K562 (cell line): ENCODE data around the gene DCTN5. TPM values are rescaled to one million over a fixed set of nuclear protein-coding genes. Genes with fewer than 3 reads are reported as not detected.

Experiments
- ARNT ChIP-seq, 2 experiments: fragments of 450-650 bp; IDR thresholded peaks; 2 replicates each; pipeline ENCODE4 v1.6.1; 2016; ENCODE audit warnings: mild to moderate bottlenecking in 1 of 2
- CLOCK ChIP-seq: fragments of 250-450 bp; sonication (Bioruptor Pico); IDR thresholded peaks from 2 replicates; pipeline ENCODE4 v1.4.0; 2020; ENCODE audit warnings: mild to moderate bottlenecking, moderate library complexity, borderline replicate concordance
- DMBX1 ChIP-seq: fragments of 250-450 bp; sonication (Bioruptor Pico); IDR thresholded peaks from 2 replicates; pipeline ENCODE4 v1.8.0; 2022; ENCODE audit warnings: inconsistent platforms, mild to moderate bottlenecking, moderate library complexity, borderline replicate concordance
- E2F1 ChIP-seq: sonication (generic); formaldehyde crosslinking; IDR thresholded peaks from 2 replicates; pipeline ENCODE4 v1.8.1; 2023; ENCODE audit warnings: mild to moderate bottlenecking, missing genetic modification reagents, moderate library complexity
- ESRRB ChIP-seq: fragments of 250-450 bp; sonication (Bioruptor Pico); IDR thresholded peaks from 2 replicates; pipeline ENCODE4 v1.5.0; 2020; ENCODE audit warnings: mild to moderate bottlenecking, moderate library complexity, borderline replicate concordance
- ETV5 ChIP-seq: sonication (generic); formaldehyde crosslinking; IDR thresholded peaks from 2 replicates; pipeline ENCODE4 v1.4.0; 2020; ENCODE audit warnings: low read depth, mild to moderate bottlenecking, missing genetic modification reagents
- HDGF ChIP-seq: fragments of 450-650 bp; IDR thresholded peaks from 2 replicates; pipeline ENCODE4 v1.6.1; 2016
- HOXB6 ChIP-seq: fragments of 250-450 bp; sonication (Bioruptor Pico); IDR thresholded peaks from 2 replicates; pipeline ENCODE4 v1.5.1; 2022; ENCODE audit warnings: mild to moderate bottlenecking, borderline replicate concordance
- KLF16 ChIP-seq: IDR thresholded peaks from 2 replicates; pipeline ENCODE4 v1.6.1; 2016; ENCODE audit warnings: antibody characterized with exemption
- MYBL2 ChIP-seq, 2 experiments: fragments of 450-650 bp in 1 of 2; sonication (generic) in 1 of 2; formaldehyde crosslinking in 1 of 2; IDR thresholded peaks; 2 replicates each; pipeline versions ENCODE4 v1.6.1 to v1.8.1; 2017 to 2022; ENCODE audit warnings: borderline replicate concordance in 1 of 2, inconsistent platforms in 1 of 2, low read depth in 1 of 2, mild to moderate bottlenecking in 1 of 2, missing genetic modification reagents in 1 of 2, moderate library complexity in 1 of 2
- NFIX ChIP-seq: fragments of 250-450 bp; sonication (Bioruptor Pico); IDR thresholded peaks from 2 replicates; pipeline ENCODE4 v1.4.0; 2020; ENCODE audit warnings: low read depth, mild to moderate bottlenecking, moderate library complexity
- NFXL1 ChIP-seq: fragments of 450-650 bp; formaldehyde crosslinking; IDR thresholded peaks from 2 replicates; pipeline ENCODE4 v1.4.0; 2021; ENCODE audit warnings: mild to moderate bottlenecking
- PKNOX1 ChIP-seq: fragments of 450-650 bp; IDR thresholded peaks from 2 replicates; pipeline ENCODE4 v1.6.1; 2016
- PTBP1 ChIP-seq: fragments of 200-400 bp; formaldehyde crosslinking; IDR thresholded peaks from 2 replicates; pipeline ENCODE4 v1.6.1; 2017; ENCODE audit warnings: low read depth, low read length
- SNRNP70 ChIP-seq: fragments of 200-400 bp; formaldehyde crosslinking; optimal IDR thresholded peaks from 2 replicates; pipeline ENCODE3; 2017; ENCODE audit warnings: low read depth, low read length
- TAL1 ChIP-seq: fragments of 450-650 bp; IDR thresholded peaks from 2 replicates; pipeline ENCODE4 v1.6.1; 2016; ENCODE audit warnings: mild to moderate bottlenecking
- TBL1XR1 ChIP-seq, 2 experiments: IDR thresholded peaks; 2 replicates each; pipeline ENCODE4 v1.6.1; 2012; ENCODE audit warnings: improper control_type of control experiment in 2 of 2, low read length in 2 of 2, mild to moderate bottlenecking in 1 of 2
- ZBTB49 ChIP-seq: sonication (generic); formaldehyde crosslinking; IDR thresholded peaks from 2 replicates; pipeline ENCODE4 v1.8.0; 2022; ENCODE audit warnings: missing genetic modification reagents, mild to moderate bottlenecking, borderline replicate concordance
- ZBTB7A ChIP-seq: IDR thresholded peaks from 2 replicates; pipeline ENCODE4 v1.6.1; 2011; ENCODE audit warnings: low read depth, mild to moderate bottlenecking, low read length, moderate library complexity, borderline replicate concordance; ENCODE audit not compliant: control insufficient read depth
- ZNF232 ChIP-seq: sonication (generic); formaldehyde crosslinking; IDR thresholded peaks from 2 replicates; pipeline ENCODE4 v1.8.0; 2022; ENCODE audit warnings: mild to moderate bottlenecking, missing genetic modification reagents
- ZNF512 ChIP-seq: IDR thresholded peaks from 2 replicates; pipeline ENCODE4 v1.6.1; 2016; ENCODE audit warnings: missing genetic modification characterization, missing compliant biosample characterization
- polyA plus RNA-seq, 8 experiments: library from polyadenylated mRNA; depleted of rRNA in 4 of 8; stranded (reverse) in 5 of 8; unstranded in 3 of 8; fragments of >200 nt; fragmentation: Nextera tagmentation in 2 of 8; fragmentation: Illumina TruSeq in 1 of 8; extraction: Ambion mirVana in 2 of 8; extraction: Trizol in 1 of 8; gene quantifications; 2 replicates each; pipeline versions ENCODE4 v1.2.1 to v1.2.3, GENCODE V29; 2011 to 2014; ENCODE audit warnings: inconsistent platforms in 1 of 8, missing spikeins in 1 of 8
- total RNA-seq, 7 experiments: library from RNA; depleted of rRNA in 6 of 7; stranded (reverse); fragments of >200 nt in 6 of 7; fragmentation: Illumina TruSeq in 2 of 7; extraction: Trizol in 2 of 7; gene quantifications; 2 replicates each; pipeline versions ENCODE4 v1.2.1 to v1.2.3, GENCODE V29; 2011 to 2021; ENCODE audit warnings: low replicate concordance in 1 of 7

Gene DCTN5
- total and polyA plus RNA-seq, 9 of the 15 experiments (the other 6 are each of a cell fraction or from before 2014, with no cell fraction given) = 35.8 to 149 (median 75.9) TPM

GRCh38 chr16:23667355-23667659 lies 26.0 kb downstream of the DCTN5 start (continued):
- TF ChIP-seq PKNOX1 (no peak), ZNF232 (no peak), NFXL1 (CRISPR knock-in tag) (no peak), SNRNP70 (no peak), ZNF512 (tag) (no peak), HOXB6 (CRISPR knock-in tag) (no peak), ETV5 (peak; percentile 64), KLF16 (peak; percentile 88), HDGF (no peak), ZBTB49 (CRISPR knock-in tag) (no peak), MYBL2 (IDR thresholded peaks at IDR 0.05; ENCODE audit: low read depth) (no peak), MYBL2 (CRISPR knock-in tag; IDR thresholded peaks at IDR 0.05; ENCODE audit: borderline replicate concordance) (no peak), TAL1 (peak; percentile 97), ESRRB (no peak), E2F1 (no peak), CLOCK (no peak), TBL1XR1 (IDR thresholded peaks at IDR 0.05; ENCODE audit: low read length in 2 of 2) (0 out of 4 replicates have a peak, but pooled peaks of 1 of the 2 experiments have one; percentile 50), PTBP1 (no peak), DMBX1 (CRISPR knock-in tag) (no peak; the same call in 1 of the 2 replicates), ZBTB7A (no peak), ARNT (IDR thresholded peaks at IDR 0.05) (no peak), NFIX (CRISPR knock-in tag) (no peak)
